Kidney (tissue), 14 donors: Measurements from ENCODE around the gene SKI. TPM values are rescaled to one million over a fixed set of nuclear protein-coding genes. Genes with fewer than 3 reads are reported as not detected.
A peak's percentile ranks its signal among the peaks of the same experiment; 100 is the strongest.
"Not testable (repeated sequence)": the region's sequence is repeated elsewhere in the genome, so short reads cannot be mapped to it uniquely, and the experiment has no call there.

Experiments
- DNase-seq, 5 donors: peaks; one replicate each; pipeline ENCODE4 v3.0.0-alpha.2; 2013 to 2020
- FAIRE-seq: peaks from 2 replicates; lab custom pipeline; 2012; peaks lifted over from hg19 to GRCh38; lab: Jason Lieb, UNC
- H3K27ac ChIP-seq, 2 donors: one replicate each; pipeline ENCODE4 v1.7.0; 2013; ENCODE audit warnings: low read depth in 2 of 2, low read length in 2 of 2, inconsistent platforms in 1 of 2
- H3K27me3 ChIP-seq: one replicate; pipeline ENCODE4 v1.7.1; 2013; ENCODE audit warnings: low read length, inconsistent platforms; ENCODE audit not compliant: control insufficient read depth, insufficient read depth
- H3K36me3 ChIP-seq, 3 donors: one replicate each; pipeline versions ENCODE4 v1.7.0 to v1.7.1; 2013; ENCODE audit warnings: low read length in 3 of 3, control low read depth in 1 of 3, inconsistent platforms in 1 of 3; ENCODE audit not compliant: insufficient read depth in 3 of 3, control insufficient read depth in 2 of 3
- H3K4me1 ChIP-seq, 3 donors: one replicate each; pipeline versions ENCODE4 v1.7.0 to v1.7.1; 2013; ENCODE audit warnings: low read length in 3 of 3, inconsistent platforms in 1 of 3, low read depth in 1 of 3; ENCODE audit not compliant: control insufficient read depth in 2 of 3, insufficient read depth in 2 of 3
- H3K4me3 ChIP-seq, 3 donors: one replicate each; pipeline versions ENCODE4 v1.7.0 to v1.8.1; 2013; ENCODE audit warnings: low read length in 3 of 3, control low read depth in 1 of 3, inconsistent platforms in 1 of 3
- H3K9ac ChIP-seq, 3 donors: one replicate each; pipeline versions ENCODE4 v1.7.0 to v1.7.1; 2013; ENCODE audit warnings: low read length in 3 of 3, control low read depth in 1 of 3, inconsistent platforms in 1 of 3
- H3K9me3 ChIP-seq, 3 donors: one replicate each; pipeline versions ENCODE4 v1.7.0 to v1.7.1; 2013; ENCODE audit warnings: low read length in 3 of 3, control low read depth in 1 of 3, inconsistent platforms in 1 of 3; ENCODE audit not compliant: control insufficient read depth in 2 of 3, insufficient read depth in 1 of 3
- CTCF ChIP-seq: IDR thresholded peaks from 3 replicates; pipeline ENCODE4 v1.5.1; 2012; ENCODE audit warnings: mild to moderate bottlenecking, moderate library complexity, borderline replicate concordance; ENCODE audit not compliant: insufficient read depth; ENCODE audit errors: extremely low read depth
- intact Hi-C: fragments of 100-400 bp; cut with DNase I; formaldehyde crosslinking; loops from one replicate; pipeline ENCODE4 v1.11.1; 2022
- polyA plus RNA-seq: library from polyadenylated mRNA; stranded (reverse); fragments of 350-450 nt; fragmentation: Illumina TruSeq; extraction: RNeasy Lipid Tissue Mini Kit (QIAGEN cat#74804); gene quantifications from one replicate; pipeline ENCODE4 v1.2.3, GENCODE V29; 2014; ENCODE audit warnings: low read depth, low replicate concordance; ENCODE audit not compliant: insufficient read depth
- total RNA-seq: library from RNA; stranded (reverse); fragmentation: NEBNext Ultra II Directional; extraction: Animal tissue kit (Norgen Biotek cat#: 25700); gene quantifications from one replicate; pipeline ENCODE4 v1.2.1, GENCODE V29; 2021
- donor health status: control.
- donor health status: control.
- donor health status: control.
- donor health status: control.
- donor health status: control.
- donor health status: DM: yes; HTN: yes; CAD: no.
- donor health status: Normal renal cell carcinoma (clear cell type).

SKI gene
- total and polyA plus RNA-seq, 2 donors from 2014 or later, result 9.2 to 78.6 TPM

GRCh38 chr1:2330519-2331199, 102.5 kb downstream of the SKI start:
- Histone ChIP-seq H3K27ac (no peak overlapping the region), H3K27me3 (no peaks in the 10 kb centered on the region), H3K4me1 (no peaks in the 10 kb centered on the region), H3K36me3 (no peaks in the 10 kb centered on the region), H3K4me3 (no peak overlapping the region), H3K9ac (peak overlapping the region in 1 of 3 donors; percentile 19), H3K9me3 (no peaks in the 10 kb centered on the region)
- FAIRE-seq, result no peak
- TF ChIP-seq CTCF, result no peak
- peak in 1 of 5 donors; percentile 79 for DNase-seq
- intact Hi-C loops, result no loop called here

GRCh38 chr1:2331200-2331544, 103.1 kb downstream of the SKI start:
- no peak overlapping the region for H3K9ac ChIP-seq
- no peak for FAIRE-seq
- no peak overlapping the region for H3K4me3 ChIP-seq
- TF ChIP-seq CTCF, result no peak
- H3K36me3 ChIP-seq, result no peaks in the 10 kb centered on the region
- intact Hi-C loops, result no loop called here
- no peak for DNase-seq
- no peaks in the 10 kb centered on the region for H3K4me1 ChIP-seq
- H3K27ac ChIP-seq, result no peak overlapping the region
- no peaks in the 10 kb centered on the region for H3K9me3 ChIP-seq
- H3K27me3 ChIP-seq, result no peaks in the 10 kb centered on the region

GRCh38 chr1:2331580-2331979, 103.5 kb downstream of the SKI start:
- H3K9me3 ChIP-seq, DNase-seq, intact Hi-C loops, H3K4me1 ChIP-seq, H3K27me3 ChIP-seq, FAIRE-seq, H3K4me3 ChIP-seq, H3K27ac ChIP-seq, H3K36me3 ChIP-seq, H3K9ac ChIP-seq: not testable (repeated sequence)

- intact Hi-C loops, result no loop called here
Observed at GRCh38 chr1:2334366-2334765, 106.2 kb downstream of the SKI start.

More at GRCh38 chr1:2334366-2334765, 106.2 kb downstream of the SKI start:
- TF ChIP-seq CTCF, result no peak
- DNase-seq, result no peak
- no peak for FAIRE-seq
- H3K9ac ChIP-seq, result no peak overlapping the region
- no peaks in the 10 kb centered on the region for H3K9me3 ChIP-seq
- H3K4me1 ChIP-seq, result no peaks in the 10 kb centered on the region
- H3K27ac ChIP-seq, result no peak overlapping the region
- H3K27me3 ChIP-seq, result no peaks in the 10 kb centered on the region
- H3K36me3 ChIP-seq, result no peaks in the 10 kb centered on the region
- H3K4me3 ChIP-seq, result no peak overlapping the region
